Stimulated activated CD4-positive, alpha-beta T cell treated with anti-CD3 and anti-CD28 coated beads, Interleukin-4, amount 100 ng/mL, for 24 hours (primary cell): ENCODE measurements around the gene BARX1.

Experiments used
- DNase-seq: peaks from one replicate; pipeline ENCODE4 v3.0.0-alpha.2; 2020

BARX1 gene

DNA sequence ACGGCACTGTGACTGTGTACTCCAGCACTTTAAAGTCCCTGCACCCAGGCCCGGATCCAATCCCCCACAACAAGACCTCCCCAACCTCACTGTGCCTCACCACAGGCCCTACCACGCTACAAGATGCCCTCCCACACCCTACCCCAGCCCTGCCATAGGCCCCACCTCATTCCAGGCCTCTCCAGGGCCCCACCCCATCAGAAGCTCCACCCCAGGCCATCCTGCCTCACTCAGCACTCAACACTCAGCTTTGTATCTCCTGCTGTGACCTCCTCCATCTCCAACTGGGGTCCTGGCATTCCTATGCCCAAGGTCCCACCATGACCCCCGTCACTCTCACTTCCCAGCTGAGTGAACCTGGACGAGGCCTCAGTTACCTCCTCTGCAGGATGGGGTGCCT is 38.8 kb downstream of the BARX1 start:
- no peak for DNase-seq

GRCh38 chr9:93911801-93912554 is 43.2 kb downstream of the BARX1 start:
- DNase-seq = no peak

DNA sequence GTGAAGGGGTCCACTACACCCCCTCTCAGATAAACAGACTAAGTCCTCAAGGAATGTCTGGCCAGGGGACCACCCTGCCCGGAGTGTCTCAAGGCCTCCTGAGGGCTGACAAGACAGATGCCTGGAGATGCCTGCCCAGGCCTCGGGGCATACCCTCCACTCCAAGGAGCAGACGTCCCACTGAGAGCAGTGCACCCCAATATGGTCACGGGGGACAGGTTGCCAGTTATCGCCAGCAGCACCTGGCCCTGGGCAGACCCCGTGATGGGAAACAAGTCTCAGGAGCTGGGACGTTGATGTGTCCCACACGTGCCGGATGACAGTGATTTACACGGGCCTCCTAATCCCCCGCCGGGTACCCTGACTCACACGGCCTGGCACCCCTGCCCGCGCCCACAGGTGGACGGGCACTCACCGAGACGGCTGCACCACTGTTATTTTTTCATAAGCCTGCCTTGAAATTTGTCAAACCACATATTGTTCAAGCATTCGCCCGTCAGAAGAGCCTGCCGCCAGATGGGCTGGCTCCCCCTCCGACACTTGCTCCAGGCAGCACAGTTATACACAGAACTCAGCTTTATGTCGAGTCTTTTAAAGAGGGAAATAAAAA is 43.9 kb downstream of the BARX1 start:
- no peak for DNase-seq

DNA sequence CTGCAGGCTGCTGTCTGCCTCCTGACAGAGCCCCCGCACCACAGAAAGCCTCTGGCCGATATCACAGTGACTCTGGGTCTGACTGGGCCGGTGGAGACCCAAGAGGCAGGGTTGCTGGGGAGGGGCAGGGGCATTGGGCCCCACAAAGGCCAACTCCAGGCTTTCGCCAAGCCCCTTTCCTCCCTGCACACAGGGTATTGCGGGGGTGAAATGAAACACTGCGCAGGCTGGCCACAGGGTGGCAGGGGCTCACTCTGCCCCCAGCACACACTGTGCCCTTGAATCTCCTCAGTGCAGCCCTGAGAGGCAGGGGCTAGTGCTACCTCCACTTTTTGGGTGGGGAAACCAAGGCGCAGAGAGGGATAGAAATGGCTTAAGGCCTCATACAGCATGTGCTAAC is 44.6 kb downstream of the BARX1 start:
- no peak for DNase-seq

- DNase-seq = no peak
Measured at GRCh38 chr9:93910196-93910595, 45.0 kb downstream of the BARX1 start.

DNA sequence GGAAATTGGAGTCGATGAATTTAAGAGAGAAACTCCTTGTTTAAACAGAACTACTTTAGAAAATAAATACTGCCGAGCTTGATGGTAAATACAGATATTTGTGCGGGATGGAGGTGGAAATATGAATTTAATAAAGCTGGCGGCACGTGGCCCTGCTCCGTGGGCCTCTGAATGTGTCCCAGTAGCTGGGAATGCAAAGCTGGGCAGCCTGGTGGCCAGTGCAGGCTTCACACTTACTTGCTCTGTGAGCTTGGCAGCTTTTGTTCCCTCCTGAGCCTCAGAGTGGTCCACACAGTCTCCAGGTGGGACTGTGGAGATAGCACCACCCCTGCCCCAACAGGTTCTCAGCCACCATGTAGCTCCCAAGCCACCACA is 45.9 kb downstream of the BARX1 start:
- no peak for DNase-seq

- DNase-seq = no peak
Measured at GRCh38 chr9:93908591-93909241, 46.4 kb downstream of the BARX1 start.

GRCh38 chr9:93907551-93908199 is 47.5 kb downstream of the BARX1 start:
- no peak for DNase-seq

- no peak for DNase-seq
Measured at GRCh38 chr9:93906195-93906880, 48.8 kb downstream of the BARX1 start.

DNA sequence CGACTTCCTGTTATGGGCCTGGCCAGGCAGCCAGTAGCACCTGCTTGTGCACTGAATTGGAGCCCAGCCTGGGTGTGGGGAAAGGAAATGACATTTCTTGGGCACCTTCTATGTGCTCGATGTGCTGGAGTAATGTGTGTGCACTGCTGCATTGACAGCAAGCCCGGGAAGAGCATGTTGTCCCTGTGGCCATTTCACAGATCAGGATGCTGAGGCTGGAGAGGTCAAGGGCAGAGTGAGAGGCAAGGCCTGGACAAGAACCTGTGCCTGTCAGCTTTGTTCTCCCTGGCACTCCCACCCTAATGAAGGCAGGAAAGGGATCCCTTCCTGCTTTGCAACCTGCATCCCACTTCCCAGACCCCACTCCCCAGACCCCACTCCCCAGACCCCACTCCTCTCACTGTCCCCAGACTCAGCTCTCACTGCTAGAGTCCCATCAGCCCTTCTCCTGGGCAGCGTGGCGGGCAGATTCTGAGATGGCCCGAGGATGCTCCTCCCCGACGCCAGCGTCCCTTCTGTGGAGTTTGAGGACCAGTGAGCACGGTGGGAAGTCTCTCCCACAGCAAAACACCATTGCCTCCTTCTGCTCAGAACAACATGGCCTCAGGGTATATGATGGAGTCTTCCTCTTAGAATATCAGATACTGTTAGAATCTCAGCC is 49.6 kb downstream of the BARX1 start:
- DNase-seq = no peak

GRCh38 chr9:93904649-93905472 is 50.3 kb downstream of the BARX1 start:
- DNase-seq = no peak

GRCh38 chr9:93903886-93904648 is 51.1 kb downstream of the BARX1 start:
- no peak for DNase-seq

DNA sequence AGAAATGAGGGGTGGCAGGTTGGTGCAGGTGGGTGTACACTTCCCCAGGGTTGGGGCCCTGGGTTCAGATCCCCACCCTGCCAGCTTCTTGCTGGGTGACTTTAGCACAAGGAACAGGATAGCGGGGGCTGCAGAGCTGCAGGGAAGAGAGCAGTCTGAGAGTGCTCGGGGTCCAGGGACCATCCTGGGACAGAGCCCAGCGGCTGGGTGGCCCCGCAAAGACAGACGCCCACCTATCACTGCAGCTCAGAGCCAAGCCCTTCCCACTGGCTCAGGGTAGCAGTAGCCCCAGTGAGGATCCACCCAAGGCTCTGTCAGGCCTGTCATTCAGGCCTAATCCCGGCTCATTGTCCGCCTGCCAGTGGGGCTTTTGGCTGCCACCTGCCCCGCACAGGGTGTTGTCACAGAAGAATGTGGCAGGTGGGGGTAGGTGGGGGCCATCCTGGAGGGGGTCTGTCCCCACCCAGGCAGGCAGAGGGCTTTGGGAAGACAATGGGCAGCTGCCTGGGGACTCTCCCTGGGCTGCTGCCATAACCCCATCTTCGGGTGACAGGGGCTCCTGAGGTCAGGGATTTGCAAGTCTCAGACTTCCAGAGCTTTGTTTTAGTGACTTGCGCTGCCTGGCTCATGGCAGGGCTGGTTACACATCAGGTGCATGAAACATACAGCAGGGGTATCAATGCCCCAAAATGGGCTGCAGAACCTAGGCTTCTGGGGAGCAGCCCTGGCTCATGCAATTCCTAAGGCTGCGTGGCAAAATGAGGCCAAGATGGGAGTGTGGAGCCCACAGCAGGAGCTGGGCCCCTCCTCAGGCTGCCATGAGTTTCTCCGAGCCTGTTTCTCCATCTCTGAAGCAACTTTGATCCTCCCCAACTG is 52.1 kb downstream of the BARX1 start:
- DNase-seq = no peak

DNA sequence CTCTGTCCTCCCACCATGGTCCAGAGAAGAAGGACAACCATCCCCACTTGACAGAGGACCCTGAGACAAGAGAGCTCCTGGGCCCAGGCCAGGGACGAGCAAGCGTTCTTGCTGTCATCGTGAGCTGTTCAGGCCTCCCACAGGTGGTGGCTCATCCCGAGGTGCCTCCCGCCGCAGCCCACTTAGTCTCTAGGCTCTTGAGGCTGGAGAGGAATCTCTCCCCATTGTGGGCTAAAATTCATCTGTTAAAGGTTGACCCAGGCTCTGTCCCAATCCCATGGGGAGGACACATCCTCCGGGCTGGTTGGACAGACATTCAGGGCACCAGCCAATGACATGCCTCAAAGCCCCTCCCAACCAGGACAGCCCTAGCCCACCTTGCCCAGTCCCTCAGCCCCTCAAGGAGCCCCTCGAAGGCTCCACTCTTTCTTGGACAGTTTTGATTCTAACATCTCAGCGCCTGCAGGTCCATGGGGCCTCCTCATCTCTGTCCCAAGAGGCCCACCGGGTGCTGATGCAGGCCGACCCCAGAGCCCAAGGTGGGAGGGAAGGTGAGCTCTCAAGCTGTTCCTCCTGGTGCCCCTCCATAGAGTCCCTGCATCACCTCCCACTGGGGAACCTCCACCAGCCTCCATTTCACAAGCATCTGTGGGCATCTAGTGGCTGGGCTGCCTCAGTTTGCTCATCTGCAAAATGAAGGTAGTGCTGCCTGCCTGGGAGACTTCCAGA is 52.9 kb downstream of the BARX1 start:
- DNase-seq = no peak
